Stimulated activated CD4-positive, alpha-beta T cell treated with anti-CD3 and anti-CD28 coated beads, Interleukin-1b, Interleukin-23, amount 100 ng/mL, for 1 hour (primary cell): ENCODE measurements around the gene GTF2IRD1.
"Not testable (repeated sequence)": the region's sequence is repeated elsewhere in the genome, so short reads cannot be mapped to it uniquely, and the experiment has no call there.

Experiments
- DNase-seq, 2 donors: peaks; one replicate each; pipeline ENCODE4 v3.0.0-alpha.2; 2020; ENCODE audit warnings: low read depth in 2 of 2

The GTF2IRD1 gene

GRCh38 chr7:74590813-74591212, 137.1 kb downstream of the GTF2IRD1 start:
- DNase-seq, result no peak

- DNase-seq, result no peak
These were observed 144.9 kb downstream of the GTF2IRD1 start for GRCh38 chr7:74598558-74598957.

- DNase-seq, result no peak
These were observed 145.5 kb downstream of the GTF2IRD1 start for GRCh38 chr7:74599244-74599643.

GRCh38 chr7:74604326-74605020, 150.8 kb downstream of the GTF2IRD1 start:
- DNase-seq, result no peak

DNA sequence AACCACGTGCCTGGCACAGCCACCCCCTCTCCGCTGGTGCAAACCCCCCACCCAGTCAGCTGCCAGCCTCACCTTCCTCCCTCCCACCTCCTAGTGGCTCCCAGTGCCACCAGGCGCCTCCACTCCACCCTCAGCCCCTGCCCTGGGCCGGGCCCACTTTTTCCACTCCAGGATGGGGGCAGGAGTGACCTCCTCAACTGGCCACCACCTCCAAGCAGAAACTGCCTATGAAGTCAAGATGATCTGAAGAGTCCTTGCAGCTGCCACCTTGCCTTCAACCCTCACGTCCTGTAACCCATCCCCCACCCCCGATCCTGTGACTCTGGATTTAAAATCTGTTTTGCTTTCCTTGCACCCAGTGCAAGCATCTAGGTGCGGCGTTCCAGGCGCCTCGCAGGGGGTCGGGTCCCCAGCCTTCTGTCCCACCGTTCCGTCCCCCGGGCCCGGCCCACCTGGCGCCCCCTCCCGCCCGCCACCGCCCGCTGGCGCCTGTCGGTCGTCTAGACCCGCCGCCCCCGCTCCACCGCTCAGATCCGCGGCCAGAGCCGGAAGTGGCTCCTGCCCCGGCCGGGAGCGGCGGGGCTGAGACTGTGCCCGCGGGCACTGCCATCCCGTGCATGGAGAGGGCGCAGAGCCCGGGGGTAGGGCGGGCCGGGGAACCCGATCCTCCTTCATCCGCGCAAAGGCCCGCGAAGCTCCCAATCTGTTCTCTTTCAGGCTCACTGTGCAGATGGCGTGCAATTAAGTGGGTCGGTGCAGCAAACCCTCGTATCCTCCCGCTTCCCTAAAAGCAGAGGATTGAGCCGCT, 152.6 kb downstream of the GTF2IRD1 start:
- peak; percentile 9 for DNase-seq

DNA sequence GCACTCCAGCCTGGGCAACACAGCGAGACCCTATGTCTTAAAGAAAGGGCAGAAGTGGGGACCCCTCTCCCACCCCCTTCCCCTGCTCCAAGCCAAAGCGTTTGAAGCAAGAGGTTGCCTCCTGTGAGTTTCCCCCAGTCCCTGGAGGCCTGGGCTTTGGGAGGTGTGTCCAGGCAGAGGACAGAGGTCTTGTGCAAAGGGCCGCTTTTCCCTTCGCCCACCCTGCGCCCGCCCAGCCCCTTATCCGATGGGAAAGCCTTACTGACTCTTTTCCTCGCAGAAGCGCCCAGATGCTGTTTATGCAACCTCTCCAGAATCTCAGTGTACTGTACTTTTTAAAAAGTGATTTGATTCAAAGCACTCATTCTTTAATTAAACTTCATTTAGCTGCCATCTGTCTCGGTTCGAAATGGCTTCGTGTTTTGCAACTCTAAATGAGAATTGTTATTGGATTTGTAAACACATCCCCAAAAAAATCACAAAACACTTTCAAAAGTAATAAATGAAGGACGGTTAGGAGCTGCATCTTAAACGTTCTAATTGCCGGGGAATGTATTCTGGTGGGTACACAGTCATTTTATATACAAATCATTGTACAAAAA, 153.3 kb downstream of the GTF2IRD1 start:
- DNase-seq, result no peak

DNA sequence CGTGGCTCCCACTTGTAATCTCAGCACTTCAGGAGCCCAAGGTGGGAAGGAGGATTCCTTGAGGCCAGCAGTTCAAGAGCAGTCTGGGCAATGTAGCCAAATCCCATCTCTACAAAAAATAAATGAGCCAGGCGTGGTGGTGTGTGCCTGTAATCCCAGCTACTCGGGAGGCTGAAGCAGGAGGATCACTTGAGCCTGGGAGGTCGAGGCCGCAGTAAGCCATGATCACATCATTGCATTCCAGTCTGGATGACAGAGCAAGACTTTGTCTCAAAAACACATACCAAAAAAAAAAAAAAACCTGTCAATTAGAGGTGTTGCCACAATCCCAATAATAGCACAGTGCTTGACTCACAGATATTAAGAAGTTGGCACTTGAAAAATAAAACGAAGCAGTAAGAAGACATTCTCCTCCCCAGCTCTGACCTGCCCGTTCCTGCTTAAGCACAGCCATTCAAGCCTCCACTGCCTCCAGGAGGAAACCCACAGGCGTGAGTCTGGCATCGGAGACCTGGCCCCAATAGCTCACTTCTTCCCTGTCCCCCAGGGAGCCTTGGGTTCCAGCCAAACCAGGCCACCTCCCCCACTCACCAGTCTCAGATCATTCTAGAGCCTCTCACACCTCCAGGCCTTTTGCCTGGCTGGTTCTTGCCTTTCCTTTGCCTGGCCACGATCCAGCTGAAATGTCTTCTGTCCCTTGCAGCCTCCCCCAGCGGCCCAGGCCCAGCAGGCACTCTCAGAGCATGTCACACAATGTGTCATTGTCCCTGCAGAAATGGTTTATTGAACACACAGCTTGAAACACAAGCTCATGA, 158.5 kb downstream of the GTF2IRD1 start:
- DNase-seq, result no peak

DNA sequence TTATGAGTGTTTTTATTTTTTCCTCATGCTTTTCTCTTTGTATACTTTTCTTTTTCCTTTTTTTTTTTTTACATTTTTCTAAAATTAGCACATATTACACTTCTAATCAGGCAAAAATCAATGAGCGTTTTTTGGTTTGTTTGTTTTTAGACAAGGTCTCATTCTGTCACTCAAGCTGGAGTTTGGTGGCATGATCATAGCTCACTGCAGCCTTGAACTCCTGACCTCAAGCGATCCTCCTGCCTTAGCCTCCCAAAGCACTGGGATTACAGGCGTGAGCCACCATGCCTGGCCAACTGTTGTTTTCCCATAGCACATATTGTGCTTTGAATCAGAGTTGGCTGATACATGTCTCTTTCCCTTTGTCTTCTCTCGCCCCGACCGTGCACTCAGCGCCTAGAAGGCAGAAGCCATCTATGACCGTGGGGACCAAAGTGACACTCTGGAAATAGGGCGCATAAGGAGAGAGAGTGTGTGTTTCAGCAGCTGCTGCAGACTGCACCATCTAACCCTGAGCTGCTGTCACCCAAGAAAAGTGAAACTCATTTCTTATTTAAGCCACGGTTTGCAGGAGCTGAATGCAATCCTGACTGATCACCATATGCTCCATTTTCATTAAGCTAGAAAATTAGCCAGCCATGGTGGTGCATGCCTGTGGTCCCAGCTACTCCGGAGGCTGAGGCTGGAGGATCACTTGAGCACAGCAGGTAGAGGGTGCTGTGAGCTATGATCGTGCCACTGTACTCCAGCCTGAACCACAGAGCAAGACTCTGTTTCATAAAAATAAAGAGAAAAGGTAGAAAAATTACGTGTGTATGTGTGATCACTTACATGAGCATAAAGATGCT, 162.5 kb downstream of the GTF2IRD1 start:
- no peak for DNase-seq

DNA sequence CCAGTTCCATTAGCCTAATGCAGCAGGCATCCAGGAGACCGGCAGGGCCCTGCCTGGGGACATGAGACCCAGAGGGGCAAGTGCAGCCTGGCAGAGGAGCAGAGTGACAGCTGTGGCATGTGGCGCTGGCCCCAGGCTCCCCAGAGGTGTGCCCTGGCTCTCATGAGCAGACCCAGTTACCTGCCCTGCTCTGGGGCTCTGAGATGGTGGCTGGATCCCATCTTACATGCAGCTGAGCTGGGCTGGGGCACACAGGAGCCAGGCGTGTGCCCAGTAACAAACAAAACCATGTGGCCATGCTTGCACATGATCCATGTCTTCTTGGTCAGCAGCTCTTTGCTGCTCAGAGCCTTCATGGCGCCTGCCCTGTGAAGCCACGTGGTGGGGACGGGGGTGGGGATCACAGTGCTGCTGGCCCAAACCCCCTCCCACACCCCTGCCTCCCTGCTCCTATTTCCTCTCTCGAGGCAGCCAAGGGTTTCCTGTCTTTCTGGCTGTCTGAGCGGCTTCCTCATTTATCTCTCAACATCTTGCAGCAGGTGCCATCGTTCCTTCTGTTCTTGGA, 163.6 kb downstream of the GTF2IRD1 start:
- DNase-seq, result no peak

DNA sequence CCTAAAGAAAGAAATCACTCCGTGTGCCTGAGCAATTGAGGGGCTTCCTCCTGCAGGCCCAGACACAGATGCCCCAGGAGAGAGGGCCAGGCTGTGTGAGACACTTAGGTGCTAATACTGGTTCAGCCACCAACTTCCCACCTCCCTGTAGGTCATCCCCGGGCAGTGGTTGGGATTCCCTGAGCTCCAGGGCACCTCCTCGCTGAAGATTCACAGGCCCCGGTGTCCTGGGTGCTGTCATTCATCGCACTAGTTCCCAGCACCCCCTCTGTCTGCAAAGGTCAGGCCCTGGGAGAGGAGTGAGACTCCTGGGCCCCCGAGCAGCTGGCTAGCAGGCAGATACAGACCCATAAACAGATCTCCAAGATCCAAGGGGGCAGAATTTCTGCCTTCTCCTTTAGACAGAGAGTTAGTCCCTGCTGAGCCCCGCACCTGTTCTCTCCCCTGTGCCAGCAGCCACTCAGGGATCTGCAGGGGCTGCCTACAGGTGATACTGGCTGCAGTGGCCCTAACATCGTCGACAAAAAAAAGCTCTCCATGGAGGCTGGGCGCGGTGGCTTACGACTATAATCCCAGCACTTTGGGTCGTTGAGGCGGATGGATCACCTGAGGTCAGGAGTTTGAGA, 165.6 kb downstream of the GTF2IRD1 start:
- no peak for DNase-seq

GRCh38 chr7:74622228-74622749, 168.6 kb downstream of the GTF2IRD1 start:
- no peak for DNase-seq

GRCh38 chr7:74623135-74623534, 169.4 kb downstream of the GTF2IRD1 start:
- no peak for DNase-seq

GRCh38 chr7:74625446-74625845, 171.7 kb downstream of the GTF2IRD1 start:
- DNase-seq, result no peak

DNA sequence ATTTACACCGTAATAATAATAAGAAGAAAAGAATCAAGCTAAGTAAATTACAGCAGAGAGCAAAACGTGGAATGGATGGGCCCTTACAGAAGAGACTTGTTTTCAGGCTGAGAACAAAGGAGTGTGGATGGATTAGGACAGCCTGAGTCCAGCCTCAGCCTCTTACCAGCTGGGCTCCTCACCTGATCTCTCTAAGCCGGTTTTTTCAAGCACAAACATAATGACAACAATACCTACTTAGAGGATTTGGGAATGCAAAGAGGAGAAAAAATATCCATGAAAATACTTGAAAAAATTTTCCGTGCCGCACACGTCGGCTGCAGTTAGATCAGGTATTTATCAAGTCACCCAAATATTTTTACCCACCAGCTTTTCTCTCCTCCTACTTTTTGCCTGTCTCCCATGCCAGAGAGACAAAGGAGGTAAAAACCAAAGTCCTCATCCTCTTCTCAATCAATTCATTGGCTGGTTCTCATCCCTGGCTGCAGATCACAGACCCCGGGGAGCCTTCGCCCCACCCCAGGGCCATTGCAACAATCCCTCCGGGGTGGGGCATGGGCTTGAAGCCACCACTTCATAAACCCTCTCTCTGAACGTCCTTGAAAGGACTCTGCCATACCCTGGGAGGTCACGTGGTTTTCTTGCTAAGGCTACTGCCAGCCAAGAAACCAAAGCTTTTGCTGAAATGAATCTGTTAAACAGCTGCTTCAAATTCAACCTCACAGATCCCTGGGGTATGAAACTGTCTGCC, 174.1 kb downstream of the GTF2IRD1 start:
- DNase-seq, result no peak

DNA sequence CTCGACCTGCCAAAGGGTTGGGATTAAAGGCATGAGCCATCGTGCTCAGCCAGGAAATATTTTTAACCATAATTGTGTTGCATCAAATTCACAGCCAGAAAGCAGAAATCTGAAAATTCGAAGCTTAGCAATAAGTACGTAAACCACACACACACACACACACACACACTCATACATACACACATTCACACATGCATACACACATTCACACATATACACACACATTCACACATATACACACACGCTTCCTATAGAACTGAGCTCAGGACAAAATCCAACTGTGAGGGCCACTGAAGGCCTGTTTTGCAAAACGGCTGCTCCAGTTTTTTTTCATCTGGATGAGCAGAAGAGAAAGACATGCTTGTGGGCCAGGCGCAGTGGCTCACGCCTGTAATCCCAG, 178.8 kb downstream of the GTF2IRD1 start:
- DNase-seq, result no peak

DNA sequence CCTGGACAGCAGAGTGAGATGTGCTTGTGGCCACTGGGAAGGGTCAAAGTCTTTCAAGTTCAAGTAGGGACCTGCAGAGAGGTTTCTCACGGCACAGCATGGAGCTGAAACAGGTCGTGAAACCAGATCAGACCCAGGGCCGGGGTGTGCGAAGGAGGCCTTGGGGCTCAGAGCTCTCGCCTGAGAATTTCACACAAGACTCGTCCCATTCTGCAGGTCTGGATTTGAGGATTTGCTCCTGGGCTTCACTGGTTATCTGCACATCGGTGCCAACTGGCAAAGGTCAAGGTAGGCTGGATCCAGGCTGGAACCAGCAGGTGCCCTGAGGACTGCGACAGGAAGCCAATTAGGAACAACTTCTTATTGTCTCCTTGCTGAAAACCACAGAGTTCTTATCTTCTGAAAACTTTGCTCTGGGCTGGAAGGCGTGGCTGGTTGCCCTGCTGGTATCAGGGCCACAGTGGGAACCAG, 179.8 kb downstream of the GTF2IRD1 start:
- no peak for DNase-seq

DNA sequence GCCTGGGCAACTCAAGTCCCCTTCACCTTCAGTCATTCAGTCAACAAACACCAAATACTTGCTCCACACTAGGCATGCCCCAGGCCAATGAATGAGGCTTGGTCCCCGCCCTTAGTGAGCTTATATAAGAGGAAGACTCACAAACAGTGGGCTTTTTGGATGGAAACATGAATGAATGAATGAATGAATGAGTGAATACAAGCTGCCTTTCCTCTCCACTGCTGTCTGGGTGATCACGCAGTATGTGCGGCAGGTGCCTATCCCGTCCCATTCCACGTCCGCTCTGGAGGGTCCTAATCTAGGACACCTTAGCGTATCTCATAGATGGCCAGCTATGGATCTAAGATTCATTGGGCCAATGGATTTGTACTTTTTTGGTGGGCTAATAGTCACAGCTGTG, 184.0 kb downstream of the GTF2IRD1 start:
- DNase-seq, result no peak

DNA sequence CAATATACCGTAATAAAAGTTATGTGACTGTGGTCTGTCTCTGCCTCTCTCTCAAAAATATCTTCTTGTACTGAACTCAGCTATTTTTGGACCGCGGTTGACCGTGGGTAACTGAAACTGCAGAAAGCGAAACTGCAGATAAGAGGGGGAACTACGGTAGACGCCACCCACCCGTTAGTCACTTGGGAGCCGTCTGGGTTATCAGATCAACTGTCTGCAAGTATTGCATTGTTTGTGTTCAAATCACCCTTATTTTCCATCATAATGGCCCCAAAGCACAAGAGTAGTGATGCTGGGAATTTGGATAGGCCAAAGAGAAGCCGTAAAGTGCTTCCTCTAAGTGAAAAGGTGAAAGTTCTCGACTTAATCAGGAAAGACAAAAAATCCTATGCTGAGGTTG, 196.3 kb downstream of the GTF2IRD1 start:
- DNase-seq, result peak; percentile 48 to 51

GRCh38 chr7:74650493-74651132, 196.9 kb downstream of the GTF2IRD1 start:
- DNase-seq, result not testable (repeated sequence)
